HG02798 (cell line): ENCODE data around the gene KISS1.

Experiments used
- ATAC-seq: cut with Tn5 transposase; IDR thresholded peaks from one replicate; pipeline ENCODE4 v1.9.1; 2021; ENCODE audit warnings: mild to moderate bottlenecking; ENCODE audit not compliant: unreplicated experiment, poor library complexity

KISS1 gene

GRCh38 chr1:204194771-204195170 lies 1.5 kb downstream of the KISS1 start:
- ATAC-seq = no peak

- no peak for ATAC-seq
These were observed 2.2 kb downstream of the KISS1 start for GRCh38 chr1:204194080-204194479.

GRCh38 chr1:204192589-204193352 lies 3.5 kb downstream of the KISS1 start:
- ATAC-seq = no peak

GRCh38 chr1:204192046-204192445 lies 4.2 kb downstream of the KISS1 start:
- ATAC-seq = no peak

GRCh38 chr1:204191456-204191855 lies 4.8 kb downstream of the KISS1 start:
- ATAC-seq = no peak

GRCh38 chr1:204190212-204191211 lies 5.8 kb downstream of the KISS1 start:
- no peak for ATAC-seq

- ATAC-seq = no peak
These were observed 7.2 kb downstream of the KISS1 start for GRCh38 chr1:204188959-204189639.

GRCh38 chr1:204186597-204186996 lies 9.7 kb downstream of the KISS1 start:
- ATAC-seq = no peak

GRCh38 chr1:204181116-204181515 lies 15.2 kb downstream of the KISS1 start:
- ATAC-seq = no peak

GRCh38 chr1:204180133-204180532 lies 16.2 kb downstream of the KISS1 start:
- no peak for ATAC-seq

GRCh38 chr1:204178487-204179281 lies 17.6 kb downstream of the KISS1 start:
- ATAC-seq = no peak

- ATAC-seq = no peak
These were observed 19.2 kb downstream of the KISS1 start for GRCh38 chr1:204177133-204177532.

- no peak for ATAC-seq
These were observed 20.2 kb downstream of the KISS1 start for GRCh38 chr1:204176049-204176448.

- no peak for ATAC-seq
These were observed 21.3 kb downstream of the KISS1 start for GRCh38 chr1:204174958-204175357.

- no peak for ATAC-seq
These were observed 23.8 kb downstream of the KISS1 start for GRCh38 chr1:204172404-204173029.

GRCh38 chr1:204171751-204172178 lies 24.5 kb downstream of the KISS1 start:
- ATAC-seq = no peak

- no peak for ATAC-seq
These were observed 25.7 kb downstream of the KISS1 start for GRCh38 chr1:204170494-204171155.

GRCh38 chr1:204169858-204170257 lies 26.4 kb downstream of the KISS1 start:
- no peak for ATAC-seq

- no peak for ATAC-seq
These were observed 28.6 kb downstream of the KISS1 start for GRCh38 chr1:204167730-204168129.
